NCI-H510A treated with DMSO at 0.1 percent for 48 hours (cell line): Measurements from ENCODE around the gene C4orf50.
A peak's percentile ranks its signal among the peaks of the same experiment; 100 is the strongest.

Experiments used
- DNase-seq: peaks from one replicate; lab custom pipeline; 2025; lab: John Stamatoyannopoulos, UW

Gene C4orf50

GRCh38 chr4:5992828-5993321, 25.4 kb downstream of the C4orf50 start:
- DNase-seq = no peak

GRCh38 chr4:5992171-5992827, 25.9 kb downstream of the C4orf50 start:
- no peak for DNase-seq

- DNase-seq = no peak
These were observed 26.8 kb downstream of the C4orf50 start for GRCh38 chr4:5991405-5991804.

GRCh38 chr4:5990446-5991160, 27.6 kb downstream of the C4orf50 start:
- no peak for DNase-seq

GRCh38 chr4:5989236-5990225, 28.7 kb downstream of the C4orf50 start:
- no peak for DNase-seq

- no peak for DNase-seq
These were observed 30.0 kb downstream of the C4orf50 start for GRCh38 chr4:5988086-5988845.

GRCh38 chr4:5984843-5985242, 33.4 kb downstream of the C4orf50 start:
- DNase-seq = no peak

- no peak for DNase-seq
These were observed 35.9 kb downstream of the C4orf50 start for GRCh38 chr4:5982156-5982973.

- no peak for DNase-seq
These were observed 37.6 kb downstream of the C4orf50 start for GRCh38 chr4:5980436-5981155.

GRCh38 chr4:5979981-5980380, 38.2 kb downstream of the C4orf50 start:
- DNase-seq = no peak

GRCh38 chr4:5976921-5977320, 41.3 kb downstream of the C4orf50 start:
- no peak for DNase-seq

- DNase-seq = no peak
These were observed 41.8 kb downstream of the C4orf50 start for GRCh38 chr4:5976431-5976830.

- DNase-seq = no peak
These were observed 43.9 kb downstream of the C4orf50 start for GRCh38 chr4:5974321-5974720.

- DNase-seq = no peak
These were observed 44.6 kb downstream of the C4orf50 start for GRCh38 chr4:5973486-5974220.

GRCh38 chr4:5973033-5973432, 45.2 kb downstream of the C4orf50 start:
- DNase-seq = no peak

- DNase-seq = no peak
These were observed 45.7 kb downstream of the C4orf50 start for GRCh38 chr4:5972571-5972970.

GRCh38 chr4:5971078-5971450, 47.2 kb downstream of the C4orf50 start:
- DNase-seq = peak; percentile 40

- no peak for DNase-seq
These were observed 47.7 kb downstream of the C4orf50 start for GRCh38 chr4:5970381-5971077.

GRCh38 chr4:5969777-5970176, 48.5 kb downstream of the C4orf50 start:
- no peak for DNase-seq
